Renal cortical epithelial cell (primary cell): ENCODE data around the gene ACAP2. TPM values are rescaled to one million over a fixed set of nuclear protein-coding genes. Genes with fewer than 3 reads are reported as not detected.
"Not testable (repeated sequence)": the region's sequence is repeated elsewhere in the genome, so short reads cannot be mapped to it uniquely, and the experiment has no call there.

Experiments
- DNase-seq: peaks from one replicate; pipeline ENCODE4 v3.0.0-alpha.2; 2011; ENCODE audit warnings: low read depth
- total RNA-seq: library from RNA; depleted of rRNA; stranded (reverse); fragments of >200 nt; gene quantifications from 2 replicates; pipeline ENCODE4 v1.2.3, GENCODE V29; 2014

Gene ACAP2
- 34.9 and 45.6 TPM in 2 replicates for total RNA-seq

- peak; percentile 95 for DNase-seq
Observed at GRCh38 chr3:195442573-195443390, at the start of gene ACAP2. Gene ACAP2 (minus strand): TSS chr3:195443020. CDS start chr3:195442847, 173 bp downstream.

- DNase-seq, result no peak
Observed at GRCh38 chr3:195475614-195476013, 32.8 kb upstream of the ACAP2 start.

GRCh38 chr3:195475116-195475515 is 32.3 kb upstream of the ACAP2 start:
- not testable (repeated sequence) for DNase-seq

- DNase-seq, result no peak
Observed at GRCh38 chr3:195468841-195469240, 26.0 kb upstream of the ACAP2 start.

GRCh38 chr3:195468391-195468776 is 25.6 kb upstream of the ACAP2 start:
- no peak for DNase-seq

- DNase-seq, result peak; percentile 82
Observed at GRCh38 chr3:195467641-195468390, 25.0 kb upstream of the ACAP2 start.

- no peak for DNase-seq
Observed at GRCh38 chr3:195466251-195466650, 23.4 kb upstream of the ACAP2 start.

GRCh38 chr3:195462922-195463321 is 20.1 kb upstream of the ACAP2 start:
- not testable (repeated sequence) for DNase-seq

GRCh38 chr3:195462308-195462610 is 19.4 kb upstream of the ACAP2 start:
- no peak for DNase-seq

- DNase-seq, result no peak
Observed at GRCh38 chr3:195461594-195462307, 18.9 kb upstream of the ACAP2 start.

GRCh38 chr3:195460091-195460713 is 17.4 kb upstream of the ACAP2 start:
- DNase-seq, result no peak

GRCh38 chr3:195458316-195458717 is 15.5 kb upstream of the ACAP2 start:
- DNase-seq, result no peak

- no peak for DNase-seq
Observed at GRCh38 chr3:195455789-195456188, 13.0 kb upstream of the ACAP2 start.

- no peak for DNase-seq
Observed at GRCh38 chr3:195453236-195453635, 10.4 kb upstream of the ACAP2 start.

- peak; percentile 36 for DNase-seq
Observed at GRCh38 chr3:195451373-195452015, 8.7 kb upstream of the ACAP2 start.

- DNase-seq, result peak; percentile 68
Observed at GRCh38 chr3:195450731-195451229, 8.0 kb upstream of the ACAP2 start.

- DNase-seq, result no peak
Observed at GRCh38 chr3:195448205-195448875, 5.5 kb upstream of the ACAP2 start.

- DNase-seq, result no peak
Observed at GRCh38 chr3:195447201-195447600, 4.4 kb upstream of the ACAP2 start.

- no peak for DNase-seq
Observed at GRCh38 chr3:195446359-195446758, 3.5 kb upstream of the ACAP2 start.

- DNase-seq, result no peak
Observed at GRCh38 chr3:195445885-195446284, 3.1 kb upstream of the ACAP2 start.
